RCC 7860 (cell line): Measurements from ENCODE around the gene PRSS38.

Experiments used
- DNase-seq: peaks from one replicate; pipeline ENCODE4 v3.0.0-alpha.2; 2015; ENCODE audit warnings: low spot score
- FAIRE-seq: peaks from 2 replicates; lab custom pipeline; 2012; peaks lifted over from hg19 to GRCh38; lab: Jason Lieb, UNC

Gene PRSS38

DNA sequence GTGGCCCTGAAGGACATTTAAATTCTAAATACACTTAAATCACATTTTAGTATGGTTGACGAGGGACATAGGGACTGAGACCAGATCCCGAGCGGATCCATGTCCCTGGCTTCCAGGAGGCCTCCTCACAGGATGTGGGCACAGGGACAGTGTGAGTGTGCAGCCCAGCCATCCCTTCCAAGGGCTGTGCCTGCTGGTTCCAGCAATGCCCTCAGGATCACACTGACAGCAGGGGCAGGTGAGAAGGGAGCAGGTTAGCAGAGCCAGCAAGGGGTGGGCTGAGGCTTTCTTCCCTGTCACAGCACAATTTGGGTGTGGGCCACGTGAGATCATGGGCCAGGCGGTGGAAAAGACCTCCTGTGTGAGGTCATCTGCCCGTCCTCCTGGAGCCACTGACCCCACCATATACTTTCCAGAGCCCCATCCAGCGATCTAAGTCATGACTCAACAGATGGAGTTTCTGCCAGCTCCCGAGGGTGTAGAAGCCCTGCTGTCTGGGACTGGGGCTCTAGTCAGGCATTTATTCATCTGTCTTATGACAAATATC, 37.0 kb upstream of the PRSS38 start:
- DNase-seq (peak; percentile 78), FAIRE-seq (peak; percentile 82)

DNA sequence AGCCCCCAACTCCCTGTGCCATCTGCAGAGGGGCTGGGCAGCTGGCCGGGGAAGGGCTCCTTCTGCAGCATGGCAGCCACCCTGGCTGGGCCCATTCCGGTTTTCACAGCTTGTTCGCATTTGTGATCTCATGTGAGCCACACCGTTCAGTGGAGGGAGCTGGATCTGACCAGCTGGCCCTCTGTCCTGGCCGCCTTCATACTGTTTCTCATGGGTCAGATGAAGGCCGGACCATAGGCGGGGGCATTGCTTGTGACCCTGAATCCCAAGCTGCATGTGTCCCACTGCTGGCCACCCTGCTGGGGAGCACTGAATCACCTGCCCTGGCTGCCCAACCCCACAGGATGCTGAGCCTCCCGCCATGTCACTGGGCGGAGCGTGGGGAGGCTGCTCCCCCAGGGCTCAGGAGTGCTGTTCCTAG, 36.4 kb upstream of the PRSS38 start:
- DNase-seq, result no peak
- FAIRE-seq, result no peak

DNA sequence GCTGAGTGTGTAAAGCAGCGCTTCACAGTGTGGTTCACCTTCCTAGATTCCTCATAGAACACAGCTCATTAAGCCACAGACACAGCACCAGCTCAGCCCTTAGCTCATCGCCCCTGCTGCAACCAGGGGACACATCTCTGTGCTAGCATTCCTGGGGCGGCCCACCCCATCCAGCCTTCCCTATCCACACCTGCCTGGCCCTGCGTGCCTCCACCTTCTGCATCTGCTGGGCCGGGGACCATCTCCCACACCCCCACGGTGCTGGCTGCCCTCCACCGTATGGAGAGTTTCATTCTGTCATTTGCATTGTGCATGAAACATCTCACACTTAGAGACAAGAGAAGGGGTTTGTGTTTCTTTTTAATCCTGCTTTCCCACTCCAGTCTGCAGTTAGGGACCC, 35.8 kb upstream of the PRSS38 start:
- FAIRE-seq (no peak), DNase-seq (no peak)

DNA sequence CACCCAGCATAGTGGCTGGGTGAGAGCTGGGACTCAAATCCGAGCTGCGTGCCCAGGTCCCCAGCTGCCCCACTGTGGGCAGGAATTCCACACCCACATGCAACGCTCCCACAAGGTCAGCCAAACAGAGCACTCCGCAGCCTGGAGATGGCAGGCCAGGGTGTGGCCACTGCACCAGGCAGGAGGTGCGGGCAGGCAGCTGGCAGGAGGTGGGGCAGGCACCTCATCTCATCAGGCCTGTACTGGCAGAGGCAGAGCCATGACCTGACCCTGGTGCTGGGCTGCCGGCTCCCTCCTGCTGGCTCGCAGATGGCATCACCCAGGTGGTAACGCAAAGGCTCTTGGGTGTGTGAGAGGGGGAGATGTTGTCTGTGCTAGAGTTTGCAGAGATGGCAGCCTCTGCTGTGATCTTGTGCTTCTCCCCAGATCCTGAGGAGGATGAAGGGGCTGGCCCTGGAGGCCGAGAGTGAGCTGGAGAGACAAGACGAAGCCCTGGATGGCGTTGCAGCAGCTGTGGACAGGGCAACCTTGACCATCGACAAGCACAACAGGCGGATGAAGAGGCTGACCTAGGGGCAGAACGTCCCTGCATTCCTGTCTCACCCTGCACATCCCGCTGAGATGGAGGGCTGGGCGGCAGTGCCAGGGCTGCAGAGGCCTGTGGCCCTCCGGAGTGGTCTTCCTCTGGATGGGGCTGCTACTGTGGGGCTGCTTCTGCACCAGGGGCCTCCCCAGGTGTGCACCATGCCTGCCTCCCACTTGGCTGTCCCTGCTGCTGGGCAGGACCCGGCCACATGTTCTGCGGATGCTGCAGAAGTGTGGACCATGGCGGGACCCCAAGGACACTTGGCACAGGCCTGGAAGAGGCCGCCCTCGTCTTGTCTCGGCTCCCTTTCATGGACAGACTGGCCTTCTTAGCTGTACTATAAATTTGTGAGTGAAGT, 35.1 kb upstream of the PRSS38 start:
- no peak for FAIRE-seq
- no peak for DNase-seq

DNA sequence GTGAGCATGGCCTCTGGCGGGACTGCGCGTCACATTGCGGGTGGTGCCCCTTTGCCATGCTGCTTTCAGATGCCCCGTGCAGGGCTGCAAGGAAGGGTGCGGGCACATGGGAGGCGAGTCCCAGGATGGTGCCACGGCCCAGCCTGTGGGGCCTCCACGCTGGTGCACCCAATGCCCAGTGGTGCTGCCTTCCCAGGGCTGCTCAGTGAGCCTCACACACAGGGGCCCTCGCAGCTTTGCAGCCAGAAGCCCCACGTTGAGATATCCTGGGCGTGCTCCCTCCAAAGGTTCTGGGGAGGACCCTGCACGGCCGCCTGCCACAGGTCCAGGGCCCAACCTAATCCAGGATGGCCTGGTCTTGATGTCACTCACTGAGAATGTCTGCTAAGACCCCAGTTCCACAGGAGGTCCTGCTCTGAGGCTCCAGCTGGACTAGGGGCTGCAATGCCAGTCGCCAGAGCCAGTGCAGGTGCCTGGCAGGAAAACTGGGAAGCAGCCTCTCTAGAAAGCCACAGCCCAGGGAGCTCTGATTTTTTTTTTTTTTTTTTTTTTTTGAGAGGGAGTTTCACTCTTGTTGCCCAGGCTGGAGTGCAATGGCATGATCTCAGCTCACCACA, 34.1 kb upstream of the PRSS38 start:
- no peak for FAIRE-seq
- no peak for DNase-seq

DNA sequence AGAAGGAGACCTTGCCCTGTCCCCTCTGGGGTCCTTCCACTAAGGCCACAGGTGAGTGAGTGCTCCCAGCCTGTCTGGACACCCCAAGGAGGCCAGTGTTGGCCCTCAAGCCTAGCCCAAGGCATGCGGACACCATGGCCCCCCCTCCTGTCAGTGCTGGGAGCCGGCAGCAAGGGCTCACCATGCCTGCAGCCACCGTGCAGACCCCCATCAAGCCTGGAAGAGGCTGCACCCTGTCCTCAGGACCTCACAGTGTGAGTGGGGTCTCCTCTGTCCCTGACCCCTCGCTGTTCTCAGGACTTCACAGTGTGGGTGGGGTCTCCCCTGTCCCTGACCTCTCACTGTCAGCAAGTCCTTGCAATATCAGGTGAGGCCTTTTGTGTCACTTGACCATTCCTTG, 33.2 kb upstream of the PRSS38 start:
- DNase-seq (no peak), FAIRE-seq (no peak)

DNA sequence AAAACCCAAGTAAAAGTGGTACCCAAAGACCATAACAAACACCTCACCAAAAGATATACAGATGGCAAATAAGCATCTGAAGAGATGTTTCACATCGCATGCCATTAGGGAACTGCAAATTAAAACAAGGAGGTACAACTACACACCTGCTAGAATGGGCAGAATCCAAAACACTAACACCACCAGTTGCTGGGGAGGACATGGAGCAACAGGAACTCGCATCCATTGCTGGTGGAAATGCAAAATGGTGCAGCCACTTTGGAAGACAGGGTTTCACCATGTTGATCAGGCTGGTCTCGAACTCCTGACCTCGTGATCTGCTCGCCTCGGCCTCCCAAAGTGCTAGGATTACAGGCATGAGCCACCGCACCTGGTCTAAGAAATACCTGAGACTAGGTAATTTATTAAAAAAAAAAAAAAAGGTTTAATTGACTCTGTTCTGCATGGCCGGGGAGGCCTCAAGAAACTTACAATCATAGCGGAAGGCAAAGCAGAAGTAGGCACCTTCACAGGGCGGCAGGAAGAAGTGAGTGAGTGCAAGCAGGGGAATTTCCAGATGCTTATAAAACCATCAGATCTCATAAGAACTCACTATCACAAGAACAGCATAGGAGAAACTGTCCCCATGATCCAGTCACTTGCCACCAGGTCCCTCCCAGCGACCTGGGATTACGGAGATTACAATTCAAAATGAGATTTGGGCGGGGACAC, 30.2 kb upstream of the PRSS38 start:
- FAIRE-seq, result no peak
- no peak for DNase-seq

DNA sequence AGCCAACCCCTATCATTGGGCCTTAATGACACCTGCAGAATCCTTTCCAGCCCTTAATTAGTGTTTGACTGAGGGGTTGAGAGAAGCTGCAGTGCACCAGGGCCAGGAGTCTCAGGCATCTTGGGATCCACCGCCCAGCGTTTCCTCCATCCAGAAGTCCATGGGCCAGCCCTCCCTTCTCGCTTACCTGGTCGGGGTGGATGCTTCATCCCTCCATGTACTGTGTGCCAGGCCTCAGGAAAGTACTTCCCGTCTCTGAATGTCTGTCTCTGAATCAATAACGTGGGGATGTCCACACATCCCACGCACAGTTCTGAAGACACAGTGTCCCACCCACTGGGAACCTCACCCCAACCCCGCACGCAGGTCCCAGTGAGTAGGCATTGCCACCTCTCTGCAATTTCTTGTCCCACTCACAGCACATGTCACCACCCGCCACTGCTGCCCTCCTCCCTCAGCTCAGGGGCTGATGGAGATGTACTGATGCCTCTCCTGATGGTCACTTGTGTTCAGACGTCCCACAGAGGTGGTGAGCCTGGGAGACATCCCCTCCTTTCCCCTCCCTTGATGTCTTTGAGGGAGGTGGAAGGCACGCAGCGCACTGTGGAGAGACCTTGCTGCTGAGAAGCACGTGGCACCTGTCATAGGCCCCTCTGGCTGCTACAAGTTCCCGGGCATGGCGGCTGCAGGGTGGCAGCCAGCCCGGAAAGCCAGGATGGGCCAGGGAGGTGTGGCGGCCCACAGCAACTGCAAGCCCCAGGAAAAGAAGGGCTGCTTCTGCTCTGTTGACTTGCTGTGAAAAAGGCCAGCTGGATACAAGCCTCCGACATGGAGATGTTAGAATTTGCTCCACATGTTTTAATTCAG, 29.4 kb upstream of the PRSS38 start:
- FAIRE-seq (no peak), DNase-seq (no peak)

DNA sequence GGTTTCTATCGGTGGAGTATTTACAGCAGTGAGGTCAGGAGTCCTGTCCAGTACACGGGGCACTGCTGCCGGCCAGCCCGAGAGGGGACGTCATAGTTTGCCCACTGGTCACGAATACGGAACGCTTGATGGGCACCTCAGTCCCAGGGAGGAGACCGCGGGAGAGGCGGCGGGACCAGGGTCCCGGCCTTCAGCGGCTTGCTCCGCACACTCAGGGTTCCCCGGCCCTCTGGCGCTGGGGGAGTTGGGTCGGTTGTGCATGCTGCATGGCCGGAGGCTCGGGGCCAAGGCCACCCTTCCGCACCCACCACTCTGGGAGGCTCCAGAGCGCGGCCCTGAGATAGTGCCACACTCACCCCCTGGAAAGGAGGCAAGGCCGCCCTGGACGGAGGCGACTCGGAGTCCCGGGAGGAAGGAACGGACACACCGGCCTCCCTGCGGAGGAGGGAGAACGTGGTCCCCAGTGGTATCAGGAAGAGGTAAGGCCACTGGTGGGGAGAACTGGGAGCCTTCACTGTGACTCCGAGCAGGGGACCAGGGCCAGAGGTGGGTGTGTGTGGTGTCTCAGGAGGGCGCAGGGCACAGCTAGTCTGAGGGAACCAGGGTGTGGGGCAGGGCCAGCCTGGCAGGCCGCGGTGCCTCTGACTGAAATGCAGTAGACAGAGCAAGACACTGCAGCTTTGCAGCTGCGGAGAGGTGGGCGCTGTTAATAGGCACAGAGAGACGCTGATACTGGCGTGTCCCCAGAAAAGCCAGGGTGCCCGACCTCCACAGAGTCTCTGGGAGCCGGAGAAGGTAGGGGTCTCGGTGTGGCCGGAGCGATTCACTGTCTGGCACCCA, 28.6 kb upstream of the PRSS38 start:
- no peak for DNase-seq
- no peak for FAIRE-seq

DNA sequence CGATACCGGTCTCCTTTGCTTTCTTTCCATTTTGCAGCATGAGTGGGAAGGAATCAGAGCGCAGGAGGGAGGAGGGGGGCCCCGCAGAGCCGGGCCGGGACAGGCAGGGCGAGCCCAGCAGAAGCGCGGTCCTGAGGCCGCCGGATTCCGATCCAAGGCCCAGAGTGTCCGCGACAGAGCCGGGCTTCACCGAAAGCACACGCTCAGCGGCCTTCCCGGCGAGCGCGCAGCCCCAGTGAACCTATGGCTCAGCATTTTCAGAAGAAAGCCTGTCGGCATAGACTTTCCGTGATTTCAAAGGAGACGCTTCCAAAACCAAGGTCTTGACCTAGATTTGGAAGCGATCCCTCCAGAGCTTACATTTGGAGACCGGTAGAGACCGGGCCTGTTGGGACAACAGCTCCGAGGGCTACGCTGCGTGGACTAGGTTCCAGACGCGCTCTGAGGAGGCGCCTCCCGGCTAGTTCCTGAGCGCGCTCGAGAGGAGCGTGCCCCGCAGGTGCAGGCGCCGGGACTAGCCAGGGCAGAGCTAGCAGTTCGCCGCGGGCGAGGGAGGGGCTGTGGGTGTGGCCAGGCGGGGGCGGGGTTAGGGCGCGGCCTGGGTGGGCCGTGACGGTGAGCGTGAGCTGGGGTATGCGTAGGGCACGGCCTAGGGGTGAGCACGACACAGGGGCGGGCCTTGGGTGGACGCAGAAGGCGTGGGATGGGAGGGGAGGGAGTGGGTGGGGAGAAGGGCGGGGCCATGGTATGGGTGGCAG, 27.8 kb upstream of the PRSS38 start:
- no peak for FAIRE-seq
- DNase-seq, result peak; percentile 80

DNA sequence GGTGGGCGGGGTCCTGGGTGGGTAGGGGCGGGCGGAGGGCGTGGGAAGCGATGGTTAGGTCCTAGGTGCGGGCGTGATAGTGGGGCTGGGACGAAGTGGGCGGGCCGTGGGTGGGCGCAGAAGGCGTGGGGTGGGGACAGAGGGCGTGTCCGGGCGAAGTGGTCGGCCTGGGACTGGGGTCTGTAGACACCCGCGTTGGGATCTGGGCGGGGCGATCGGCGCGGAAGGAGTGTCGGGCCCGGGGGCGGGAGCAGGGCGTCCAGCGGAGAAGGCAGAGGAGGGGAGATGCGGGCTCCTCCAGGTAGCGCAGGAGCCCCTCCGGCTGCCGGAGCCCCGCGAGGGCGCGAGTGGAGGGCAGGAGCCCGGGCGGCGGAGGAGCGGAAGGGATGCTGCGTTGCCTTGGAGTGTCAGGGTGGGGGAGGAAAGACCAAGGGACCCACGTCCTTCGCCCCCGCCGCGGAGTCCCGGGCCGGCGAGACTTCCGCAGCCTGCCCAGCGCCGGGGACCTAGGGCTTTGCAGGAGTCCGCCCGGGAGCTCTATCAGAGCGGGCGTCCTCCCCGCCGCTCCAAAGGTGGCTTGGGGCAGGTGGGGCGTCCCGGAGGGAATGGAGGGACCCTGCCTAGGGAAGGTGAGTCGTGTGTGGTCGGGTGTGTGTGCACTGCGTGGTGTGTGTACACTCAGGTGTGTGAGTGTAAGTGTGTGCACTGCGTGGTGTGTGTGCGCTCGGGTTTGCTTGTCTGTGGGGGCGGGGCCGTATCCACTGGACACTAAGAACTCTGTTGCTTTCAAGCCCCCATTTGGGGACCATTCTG, 27.0 kb upstream of the PRSS38 start:
- FAIRE-seq (no peak), DNase-seq (no peak)

DNA sequence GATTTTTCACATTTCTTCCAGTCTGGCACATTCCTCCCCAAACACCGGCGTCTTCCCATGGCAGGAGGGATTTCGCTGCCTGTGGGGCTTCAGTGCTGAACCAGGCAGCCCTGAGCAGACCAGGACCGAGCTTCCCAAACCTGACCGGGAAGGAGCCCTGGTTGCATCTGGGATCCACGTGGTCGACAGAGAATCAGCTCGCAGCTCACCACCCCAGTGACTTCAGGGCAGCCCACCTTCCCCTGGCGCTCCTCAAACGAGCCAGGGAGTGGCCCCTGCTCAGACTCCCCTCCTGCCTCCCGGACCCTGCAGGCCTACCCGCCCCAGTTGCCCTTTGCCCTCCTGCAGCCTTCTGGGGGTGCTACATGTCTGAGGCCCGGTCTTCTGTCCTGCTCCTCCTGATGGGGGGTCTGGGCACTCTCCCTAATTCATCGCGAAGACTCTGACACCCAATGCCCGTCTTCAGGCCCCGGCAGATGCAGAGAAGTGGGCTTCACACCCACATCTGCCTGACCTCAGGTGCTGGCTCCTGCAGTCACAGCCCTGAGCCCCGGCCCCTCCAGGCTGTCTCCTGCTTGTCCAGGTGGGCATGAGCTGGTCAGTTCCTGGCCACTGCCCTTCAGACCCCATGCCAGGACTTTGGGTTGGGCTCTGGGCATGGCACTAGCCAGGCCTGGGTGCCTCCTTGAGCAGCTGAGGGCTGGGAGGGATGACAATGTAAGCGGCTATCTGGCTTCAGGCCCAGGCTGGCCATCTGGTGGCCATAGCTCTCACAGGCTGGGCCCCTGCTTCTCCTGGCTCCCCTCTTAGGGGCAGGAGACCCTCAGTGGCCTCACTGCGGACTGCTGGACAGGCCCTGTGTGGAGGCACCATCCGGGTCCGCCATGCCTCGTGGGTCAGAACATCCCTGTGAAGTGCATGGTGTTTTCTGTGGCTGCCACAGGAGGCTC, 26.1 kb upstream of the PRSS38 start:
- DNase-seq (no peak), FAIRE-seq (no peak)

DNA sequence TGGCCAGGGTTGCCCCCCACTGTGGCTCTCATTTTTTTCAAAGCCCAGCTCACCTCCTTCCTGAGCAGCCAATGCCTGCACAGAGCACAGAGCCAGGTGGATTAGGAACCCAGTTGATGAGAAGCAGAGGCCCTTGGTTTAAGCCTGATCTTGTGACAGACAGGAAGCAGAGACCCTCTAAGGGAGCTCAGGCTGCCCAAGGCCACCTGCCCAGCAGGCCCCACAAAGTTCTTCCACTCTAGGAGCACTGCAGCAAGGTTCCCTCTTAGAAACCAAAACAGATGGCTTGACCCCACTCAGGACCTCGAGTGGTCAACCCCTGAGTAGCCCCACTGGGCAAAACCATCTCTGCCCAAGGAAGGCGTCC, 25.5 kb upstream of the PRSS38 start:
- DNase-seq (no peak), FAIRE-seq (no peak)

DNA sequence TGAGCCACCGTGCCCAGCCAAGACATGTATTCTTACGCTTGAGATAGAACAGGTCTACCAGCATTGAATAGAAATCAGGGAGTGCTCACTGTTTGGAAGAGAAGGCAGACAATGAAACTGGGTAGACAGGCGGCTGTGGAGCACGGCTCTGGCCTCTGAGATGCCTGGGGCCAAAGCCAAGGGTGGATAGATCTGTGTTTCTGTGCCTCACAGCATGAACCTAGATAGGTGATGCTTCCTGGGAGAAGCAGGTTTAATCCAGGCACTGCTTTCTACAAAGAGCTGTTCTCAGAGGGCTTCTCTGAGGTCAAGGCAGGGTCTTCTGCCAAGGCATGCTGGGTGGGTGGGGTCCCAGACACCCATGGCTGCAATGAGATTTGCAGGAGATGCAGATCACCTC, 24.6 kb upstream of the PRSS38 start:
- DNase-seq (no peak), FAIRE-seq (no peak)

DNA sequence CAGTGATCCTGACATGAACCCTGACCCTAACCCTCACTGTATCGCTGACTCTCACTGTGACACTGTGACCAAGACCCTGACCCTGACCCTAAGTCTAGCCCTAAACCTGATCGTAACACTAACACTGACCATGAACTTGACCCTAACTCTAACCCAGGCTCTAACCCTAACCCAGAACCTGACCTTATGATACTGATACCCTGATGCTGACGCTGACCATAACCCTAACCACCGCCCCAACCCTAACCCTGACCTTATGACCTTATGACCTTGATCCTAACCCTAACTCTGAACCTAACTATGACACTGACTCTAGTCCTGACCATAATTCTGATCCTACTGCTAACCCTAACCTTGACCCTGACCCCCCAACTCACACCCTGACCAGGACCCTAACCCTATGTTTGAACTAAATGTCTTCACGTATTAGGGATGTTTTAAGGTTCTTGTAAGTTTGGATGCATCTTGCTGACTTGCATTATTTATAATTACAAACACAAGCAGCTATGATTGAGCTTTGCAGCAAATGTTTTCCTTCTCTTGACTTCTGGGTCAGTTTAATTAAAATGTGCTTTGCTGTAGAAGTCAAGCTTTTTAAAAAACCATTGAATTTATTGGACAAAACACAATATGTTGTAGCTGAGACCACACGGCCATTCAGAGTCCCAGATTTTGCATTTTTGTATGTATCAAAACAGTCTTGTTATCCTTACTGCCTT, 23.9 kb upstream of the PRSS38 start:
- no peak for FAIRE-seq
- no peak for DNase-seq
